Measurements from ENCODE around the gene PNMA8B.

DNA sequence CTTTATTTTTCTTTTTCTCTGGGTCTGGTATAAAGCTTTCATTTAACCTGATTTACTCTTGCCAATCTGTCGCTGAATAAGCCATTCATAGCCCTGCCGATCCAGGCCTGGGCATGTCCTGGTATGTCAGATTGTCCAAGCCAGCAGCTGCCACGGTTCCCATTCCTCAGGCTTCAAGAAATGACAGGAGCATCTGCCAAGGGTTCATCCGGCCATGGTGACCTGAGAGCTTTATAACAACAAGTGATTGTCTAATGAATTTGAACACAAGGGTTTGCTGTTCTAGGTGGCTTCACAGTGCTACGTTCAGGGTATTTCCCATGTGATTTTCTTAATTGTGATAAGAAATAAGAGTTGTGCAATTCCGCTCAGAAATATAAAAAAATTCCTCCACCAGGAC lies 44.3 kb downstream of the PNMA8B start:
- TF ChIP-seq, protein P1, sequence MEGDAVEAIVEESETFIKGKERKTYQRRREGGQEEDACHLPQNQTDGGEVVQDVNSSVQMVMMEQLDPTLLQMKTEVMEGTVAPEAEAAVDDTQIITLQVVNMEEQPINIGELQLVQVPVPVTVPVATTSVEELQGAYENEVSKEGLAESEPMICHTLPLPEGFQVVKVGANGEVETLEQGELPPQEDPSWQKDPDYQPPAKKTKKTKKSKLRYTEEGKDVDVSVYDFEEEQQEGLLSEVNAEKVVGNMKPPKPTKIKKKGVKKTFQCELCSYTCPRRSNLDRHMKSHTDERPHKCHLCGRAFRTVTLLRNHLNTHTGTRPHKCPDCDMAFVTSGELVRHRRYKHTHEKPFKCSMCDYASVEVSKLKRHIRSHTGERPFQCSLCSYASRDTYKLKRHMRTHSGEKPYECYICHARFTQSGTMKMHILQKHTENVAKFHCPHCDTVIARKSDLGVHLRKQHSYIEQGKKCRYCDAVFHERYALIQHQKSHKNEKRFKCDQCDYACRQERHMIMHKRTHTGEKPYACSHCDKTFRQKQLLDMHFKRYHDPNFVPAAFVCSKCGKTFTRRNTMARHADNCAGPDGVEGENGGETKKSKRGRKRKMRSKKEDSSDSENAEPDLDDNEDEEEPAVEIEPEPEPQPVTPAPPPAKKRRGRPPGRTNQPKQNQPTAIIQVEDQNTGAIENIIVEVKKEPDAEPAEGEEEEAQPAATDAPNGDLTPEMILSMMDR (conservative IDR thresholded peaks at IDR 0.05; ENCODE audit: low read depth, low read length) = no peak
- no peak for TF ChIP-seq EZH2 (IDR thresholded peaks at IDR 0.05; ENCODE audit: borderline replicate concordance, low read depth, low read length, poor library complexity, severe bottlenecking)
